GM18951 (cell line): ENCODE measurements around the gene CEP63.

Source experiments
- POLR2A ChIP-seq: IDR thresholded peaks from 4 replicates; pipeline ENCODE4 v1.6.1; 2011; ENCODE audit warnings: mild to moderate bottlenecking; ENCODE audit not compliant: insufficient read length, insufficient read depth; ENCODE audit errors: extremely low read depth
- in situ Hi-C: fragments of 300-500 bp; cut with MboI; formaldehyde crosslinking; loops from one replicate; pipeline ENCODE4 v1.12.0; 2022; ENCODE audit warnings: low sequenced_read_pairs, mixed read lengths, inconsistent platforms; ENCODE audit not compliant: unreplicated experiment

The CEP63 gene

GRCh38 chr3:134496471-134497071 lies 10.7 kb downstream of the CEP63 start:
- TF ChIP-seq POLR2A, result no peak
- in situ Hi-C loops, result no loop called here

GRCh38 chr3:134503266-134503665 lies 17.4 kb downstream of the CEP63 start:
- in situ Hi-C loops, result no loop called here

GRCh38 chr3:134504132-134504531 lies 18.3 kb downstream of the CEP63 start:
- in situ Hi-C loops, result no loop called here
- no peak for TF ChIP-seq POLR2A

More at GRCh38 chr3:134503266-134503665, 17.4 kb downstream of the CEP63 start:
- TF ChIP-seq POLR2A, result no peak

DNA sequence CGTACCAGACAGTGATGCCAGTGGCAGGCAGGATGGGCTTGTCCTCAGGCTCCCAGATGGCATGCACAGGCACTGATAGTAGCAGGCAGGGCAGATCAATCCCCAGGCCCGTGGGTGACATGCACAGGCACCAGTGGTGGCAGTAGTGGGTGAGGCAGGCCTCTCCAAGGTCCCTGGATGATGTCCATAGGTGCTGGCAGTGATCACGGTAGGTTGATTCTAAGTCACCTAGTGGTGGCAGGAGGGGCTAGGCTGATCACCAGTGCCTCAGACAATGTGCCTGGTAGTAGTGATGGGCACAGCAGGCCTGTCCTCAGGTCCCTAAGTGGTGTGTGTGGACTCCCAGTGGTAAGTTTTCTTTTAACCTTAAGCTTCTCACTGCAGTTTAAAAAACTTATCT lies 19.6 kb downstream of the CEP63 start:
- in situ Hi-C loops, result no loop called here
- no peak for TF ChIP-seq POLR2A

DNA sequence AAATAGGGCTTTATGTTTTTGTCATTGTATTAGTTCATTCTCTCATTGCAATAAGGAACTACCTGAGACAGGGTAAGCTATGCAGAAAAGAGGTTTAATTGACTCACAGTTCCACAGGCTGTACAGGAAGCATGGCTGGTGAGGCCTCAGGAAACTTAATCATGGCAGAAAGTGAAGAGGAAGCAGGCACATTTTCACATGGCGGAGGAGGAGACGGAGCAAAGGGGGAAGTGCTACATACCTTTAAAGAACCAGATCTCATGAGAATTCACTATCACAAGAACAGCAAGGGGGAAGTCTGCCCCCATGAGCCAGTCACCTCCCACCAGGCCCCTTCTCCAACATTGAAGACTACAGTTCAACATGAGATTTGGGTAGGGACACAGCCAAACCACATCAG lies 25.6 kb downstream of the CEP63 start:
- in situ Hi-C loops, result no loop called here
- no peak for TF ChIP-seq POLR2A

DNA sequence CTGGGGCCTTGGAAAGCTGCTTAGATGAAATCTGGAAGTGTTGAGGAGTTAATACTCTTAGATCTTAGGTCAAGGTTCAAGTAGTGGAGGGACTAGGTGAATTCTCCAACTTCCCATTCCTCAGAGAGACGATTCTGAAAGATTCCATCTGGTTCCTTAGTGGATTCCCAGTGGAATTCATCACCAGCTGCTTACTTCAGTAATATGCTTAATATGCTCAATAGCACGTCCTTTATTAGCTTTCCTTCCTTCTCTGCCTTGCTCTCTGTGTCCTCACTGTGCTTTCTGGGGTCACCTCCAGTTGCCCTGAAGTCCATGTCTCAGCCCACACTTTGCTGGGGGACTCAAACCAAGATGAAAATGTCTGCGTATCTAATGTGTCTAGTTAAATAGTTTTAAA lies 31.0 kb downstream of the CEP63 start:
- no peak for TF ChIP-seq POLR2A
- in situ Hi-C loops, result no loop called here

DNA sequence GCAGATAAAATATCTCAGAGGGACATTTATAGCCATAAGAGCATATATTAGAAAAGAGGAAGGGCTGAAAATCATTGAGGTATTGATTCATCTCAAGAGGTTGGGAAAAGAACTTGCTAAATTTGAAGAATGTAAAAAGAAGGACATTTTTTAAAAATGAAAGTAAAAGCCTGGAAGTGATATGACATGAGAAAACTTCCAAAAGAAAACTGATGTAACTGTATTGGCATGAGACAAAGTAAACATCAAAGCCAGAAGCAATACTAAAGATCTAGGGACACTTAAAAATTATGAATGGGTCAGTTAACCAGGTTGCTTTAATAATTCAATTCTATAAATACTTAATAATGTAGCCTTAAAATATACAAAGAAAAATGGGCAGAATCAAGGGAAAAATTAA lies 31.9 kb downstream of the CEP63 start:
- in situ Hi-C loops, result no loop called here
- TF ChIP-seq POLR2A, result no peak

GRCh38 chr3:134522541-134522940 lies 36.7 kb downstream of the CEP63 start:
- TF ChIP-seq POLR2A, result no peak
- in situ Hi-C loops, result no loop called here

- no peak for TF ChIP-seq POLR2A
- in situ Hi-C loops, result no loop called here
These were observed 39.4 kb downstream of the CEP63 start for GRCh38 chr3:134525293-134525692.

DNA sequence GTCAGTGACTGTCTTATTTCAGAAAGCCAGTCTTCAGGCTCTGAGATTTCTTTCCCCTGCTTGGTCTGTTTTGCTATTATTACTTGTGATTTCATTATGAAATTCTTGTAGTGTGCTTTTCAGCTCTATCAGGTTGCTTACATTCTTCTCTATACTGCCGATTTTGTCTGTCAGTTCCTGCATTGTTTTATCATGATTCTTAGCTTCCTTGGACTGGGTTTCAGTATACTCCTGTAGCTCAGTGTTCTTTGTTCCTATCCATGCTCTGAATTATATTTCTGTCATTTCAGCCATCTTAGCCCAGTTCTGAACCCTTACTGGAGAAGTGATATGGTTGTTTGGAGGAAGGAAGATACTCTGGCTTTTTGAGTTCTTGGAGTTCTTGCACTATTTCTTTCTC lies 40.5 kb downstream of the CEP63 start:
- in situ Hi-C loops, result no loop called here
- no peak for TF ChIP-seq POLR2A

GRCh38 chr3:134527037-134527436 lies 41.2 kb downstream of the CEP63 start:
- no peak for TF ChIP-seq POLR2A
- in situ Hi-C loops, result no loop called here

GRCh38 chr3:134527538-134528186 lies 41.8 kb downstream of the CEP63 start:
- TF ChIP-seq POLR2A, result no peak
- in situ Hi-C loops, result no loop called here

GRCh38 chr3:134533493-134533892 lies 47.6 kb downstream of the CEP63 start:
- in situ Hi-C loops, result no loop called here
- TF ChIP-seq POLR2A, result no peak

- TF ChIP-seq POLR2A, result no peak
These were observed 49.5 kb downstream of the CEP63 start for GRCh38 chr3:134535186-134535970.

DNA sequence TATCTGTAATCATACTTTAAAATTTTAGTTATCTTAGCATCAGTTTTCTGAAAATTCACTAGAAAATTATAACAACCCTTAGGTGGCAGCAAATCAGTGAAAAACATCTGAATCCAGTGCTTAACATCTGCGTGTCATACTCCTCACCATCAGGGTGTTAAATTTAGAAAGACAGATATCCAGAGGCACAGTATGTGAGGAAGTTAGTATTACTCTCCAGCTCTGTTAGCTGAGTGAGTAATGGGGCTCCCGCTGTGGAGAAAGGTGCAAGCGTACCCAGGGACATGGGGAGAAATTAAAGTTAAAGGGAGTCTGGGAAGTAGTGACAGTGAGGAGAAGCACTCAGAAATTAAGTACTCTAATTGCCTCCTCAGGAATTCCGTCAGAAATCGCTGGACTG lies 50.9 kb downstream of the CEP63 start:
- in situ Hi-C loops, result no loop called here
- TF ChIP-seq POLR2A, result no peak

More at GRCh38 chr3:134535186-134535970, 49.5 kb downstream of the CEP63 start:
- in situ Hi-C loops, result no loop called here
